ENCODE measurements around the gene MS4A3.

- TF ChIP-seq CTCF (IDR thresholded peaks at IDR 0.05) (no peak), ZFX (IDR thresholded peaks at IDR 0.05; ENCODE audit: borderline replicate concordance) (no peak)
Measured at GRCh38 chr11:60069450-60069849, 13.0 kb downstream of the MS4A3 start.
